NCI-H526 (cell line): Measurements from ENCODE around the gene CCDC33.

ENCODE experiments used
- DNase-seq, 2 experiments: peaks; one replicate each; lab custom pipeline; 2025; lab: John Stamatoyannopoulos, UW

Gene CCDC33

GRCh38 chr15:74380361-74381189, 144.4 kb downstream of the CCDC33 start:
- no peak for DNase-seq

GRCh38 chr15:74381190-74381453, 145.0 kb downstream of the CCDC33 start:
- no peak for DNase-seq

- DNase-seq, result no peak
Measured at GRCh38 chr15:74381481-74381880, 145.4 kb downstream of the CCDC33 start.

GRCh38 chr15:74382004-74382816, 146.1 kb downstream of the CCDC33 start:
- DNase-seq, result peak; percentile 57 to 89

- no peak for DNase-seq
Measured at GRCh38 chr15:74383286-74383685, 147.2 kb downstream of the CCDC33 start.

GRCh38 chr15:74383695-74384565, 147.8 kb downstream of the CCDC33 start:
- DNase-seq, result no peak

- no peak for DNase-seq
Measured at GRCh38 chr15:74384566-74384880, 148.4 kb downstream of the CCDC33 start.

GRCh38 chr15:74384881-74385643, 148.9 kb downstream of the CCDC33 start:
- peak; percentile 11 to 64 for DNase-seq

- DNase-seq, result no peak
Measured at GRCh38 chr15:74385733-74386132, 149.6 kb downstream of the CCDC33 start.
